ENCODE data around the gene LITAF.

The LITAF gene

GRCh38 chr16:11533588-11533987, 53.1 kb downstream of the LITAF start:
- H3K27me3 ChIP-seq (ENCODE audit: insufficient read depth, low read length, poor library complexity) = no peaks in the 10 kb centered on the region
- no peak overlapping the region for H3K27ac ChIP-seq (ENCODE audit: low read length)
- no peaks in the 10 kb centered on the region for H4K20me1 ChIP-seq (ENCODE audit: insufficient read depth, low read length)
- no peaks in the 10 kb centered on the region for H3K36me3 ChIP-seq (ENCODE audit: insufficient read depth, low read length)
- TF ChIP-seq EZH2 (IDR thresholded peaks at IDR 0.05; ENCODE audit: borderline replicate concordance, low read depth, low read length, severe bottlenecking) = no peak
- TF ChIP-seq, protein P1, sequence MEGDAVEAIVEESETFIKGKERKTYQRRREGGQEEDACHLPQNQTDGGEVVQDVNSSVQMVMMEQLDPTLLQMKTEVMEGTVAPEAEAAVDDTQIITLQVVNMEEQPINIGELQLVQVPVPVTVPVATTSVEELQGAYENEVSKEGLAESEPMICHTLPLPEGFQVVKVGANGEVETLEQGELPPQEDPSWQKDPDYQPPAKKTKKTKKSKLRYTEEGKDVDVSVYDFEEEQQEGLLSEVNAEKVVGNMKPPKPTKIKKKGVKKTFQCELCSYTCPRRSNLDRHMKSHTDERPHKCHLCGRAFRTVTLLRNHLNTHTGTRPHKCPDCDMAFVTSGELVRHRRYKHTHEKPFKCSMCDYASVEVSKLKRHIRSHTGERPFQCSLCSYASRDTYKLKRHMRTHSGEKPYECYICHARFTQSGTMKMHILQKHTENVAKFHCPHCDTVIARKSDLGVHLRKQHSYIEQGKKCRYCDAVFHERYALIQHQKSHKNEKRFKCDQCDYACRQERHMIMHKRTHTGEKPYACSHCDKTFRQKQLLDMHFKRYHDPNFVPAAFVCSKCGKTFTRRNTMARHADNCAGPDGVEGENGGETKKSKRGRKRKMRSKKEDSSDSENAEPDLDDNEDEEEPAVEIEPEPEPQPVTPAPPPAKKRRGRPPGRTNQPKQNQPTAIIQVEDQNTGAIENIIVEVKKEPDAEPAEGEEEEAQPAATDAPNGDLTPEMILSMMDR (IDR thresholded peaks at IDR 0.05; ENCODE audit: borderline replicate concordance, extremely low read depth, low read length, poor library complexity, severe bottlenecking) = no peak
- H3K4me3 ChIP-seq (ENCODE audit: low read depth in 1 of 2, low read length in 2 of 2) = no peak overlapping the region
- ATAC-seq (ENCODE audit: insufficient read depth, low read depth) (no peak), DNase-seq (no peak)
- H3K4me1 ChIP-seq (ENCODE audit: insufficient read depth, low read length) = no peaks in the 10 kb centered on the region
- H3K9me3 ChIP-seq (ENCODE audit: insufficient read depth, low read length, severe bottlenecking) = no peaks in the 10 kb centered on the region
- H3K79me2 ChIP-seq (ENCODE audit: insufficient read depth, low read length) = no peaks in the 10 kb centered on the region
- no peak overlapping the region for H2AFZ ChIP-seq (ENCODE audit: low read depth, low read length)
- H3K4me2 ChIP-seq (ENCODE audit: insufficient read depth, low read length) = no peak overlapping the region
- H3K9ac ChIP-seq (ENCODE audit: low read depth, low read length) = no peak overlapping the region

DNA sequence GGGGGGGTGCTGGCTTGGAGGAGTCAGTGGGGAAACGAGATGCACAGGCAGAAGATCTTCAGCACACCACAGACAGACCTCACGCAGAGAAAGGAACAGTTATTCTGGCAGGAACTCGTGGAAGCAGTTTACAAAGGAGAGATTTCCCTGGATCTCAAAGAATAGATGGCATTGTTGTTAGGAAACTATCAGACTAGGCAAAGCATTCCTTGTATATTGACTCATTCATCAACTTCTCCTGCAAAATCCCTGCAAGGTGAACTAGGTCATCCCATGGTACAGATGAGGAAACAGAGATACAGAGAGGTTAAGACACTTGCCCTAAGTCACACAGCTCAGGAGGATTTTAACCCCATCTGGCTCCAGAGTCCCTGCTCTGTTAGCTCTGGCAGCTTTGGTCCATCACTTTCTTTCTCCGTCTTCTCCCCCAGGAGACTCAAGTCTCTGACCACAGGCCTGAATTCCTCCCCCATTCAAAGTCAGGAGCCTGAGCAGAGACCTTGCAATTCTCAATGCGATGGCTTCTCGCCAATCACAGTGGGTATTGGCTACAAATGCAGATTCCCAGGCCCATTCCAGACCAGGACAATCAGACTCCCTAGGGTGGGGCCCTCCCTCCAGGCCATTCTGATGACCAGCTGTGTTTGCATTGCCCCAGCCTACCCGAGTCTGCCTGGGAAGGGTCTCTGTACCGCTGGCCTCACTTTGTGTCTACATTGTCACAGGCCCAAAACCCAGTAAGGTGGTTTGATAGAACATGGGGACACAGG, 56.4 kb downstream of the LITAF start:
- Histone ChIP-seq H3K9ac (ENCODE audit: low read depth, low read length) (no peak overlapping the region), H3K4me3 (ENCODE audit: low read depth in 1 of 2, low read length in 2 of 2) (no peak overlapping the region), H3K27me3 (ENCODE audit: insufficient read depth, low read length, poor library complexity) (no peaks in the 10 kb centered on the region), H3K79me2 (ENCODE audit: insufficient read depth, low read length) (no peaks in the 10 kb centered on the region), H3K9me3 (ENCODE audit: insufficient read depth, low read length, severe bottlenecking) (no peaks in the 10 kb centered on the region), H4K20me1 (ENCODE audit: insufficient read depth, low read length) (no peaks in the 10 kb centered on the region), H3K4me1 (ENCODE audit: insufficient read depth, low read length) (no peaks in the 10 kb centered on the region), H3K36me3 (ENCODE audit: insufficient read depth, low read length) (no peaks in the 10 kb centered on the region), H3K4me2 (ENCODE audit: insufficient read depth, low read length) (no peak overlapping the region), H2AFZ (ENCODE audit: low read depth, low read length) (no peak overlapping the region), H3K27ac (ENCODE audit: low read length) (no peak overlapping the region)
- ATAC-seq (ENCODE audit: insufficient read depth, low read depth) (no peak), DNase-seq (no peak)
- TF ChIP-seq, protein P1 (IDR thresholded peaks at IDR 0.05; ENCODE audit: borderline replicate concordance, extremely low read depth, low read length, poor library complexity, severe bottlenecking) = no peak
- no peak for TF ChIP-seq EZH2 (IDR thresholded peaks at IDR 0.05; ENCODE audit: borderline replicate concordance, low read depth, low read length, severe bottlenecking)

GRCh38 chr16:11529285-11529684, 57.4 kb downstream of the LITAF start:
- Histone ChIP-seq H2AFZ (ENCODE audit: low read depth, low read length) (no peak overlapping the region), H3K36me3 (ENCODE audit: insufficient read depth, low read length) (no peaks in the 10 kb centered on the region), H3K9ac (ENCODE audit: low read depth, low read length) (no peak overlapping the region), H3K79me2 (ENCODE audit: insufficient read depth, low read length) (no peaks in the 10 kb centered on the region), H4K20me1 (ENCODE audit: insufficient read depth, low read length) (no peaks in the 10 kb centered on the region), H3K27ac (ENCODE audit: low read length) (no peak overlapping the region), H3K27me3 (ENCODE audit: insufficient read depth, low read length, poor library complexity) (no peaks in the 10 kb centered on the region), H3K9me3 (ENCODE audit: insufficient read depth, low read length, severe bottlenecking) (no peaks in the 10 kb centered on the region), H3K4me3 (ENCODE audit: low read depth in 1 of 2, low read length in 2 of 2) (no peak overlapping the region), H3K4me2 (ENCODE audit: insufficient read depth, low read length) (no peak overlapping the region), H3K4me1 (ENCODE audit: insufficient read depth, low read length) (no peaks in the 10 kb centered on the region)
- DNase-seq = no peak
- TF ChIP-seq, protein P1 (IDR thresholded peaks at IDR 0.05; ENCODE audit: borderline replicate concordance, extremely low read depth, low read length, poor library complexity, severe bottlenecking) = no peak
- TF ChIP-seq EZH2 (IDR thresholded peaks at IDR 0.05; ENCODE audit: borderline replicate concordance, low read depth, low read length, severe bottlenecking) = no peak
- no peak for ATAC-seq (ENCODE audit: insufficient read depth, low read depth)

Data from DND-41 (cell line).